Measurements from ENCODE around the gene SCAMP4.

The SCAMP4 gene

GRCh38 chr19:1917146-1917545 is 11.9 kb downstream of the SCAMP4 start:
- no peak for FAIRE-seq

GRCh38 chr19:1917926-1918325 is 12.7 kb downstream of the SCAMP4 start:
- FAIRE-seq: no peak

- FAIRE-seq: no peak
Observed at GRCh38 chr19:1918975-1919374, 13.8 kb downstream of the SCAMP4 start.

- FAIRE-seq: no peak
Observed at GRCh38 chr19:1920644-1921043, 15.4 kb downstream of the SCAMP4 start.

GRCh38 chr19:1921326-1921725 is 16.1 kb downstream of the SCAMP4 start:
- no peak for FAIRE-seq

GRCh38 chr19:1921825-1922224 is 16.6 kb downstream of the SCAMP4 start:
- FAIRE-seq: no peak

GRCh38 chr19:1922803-1923202 is 17.6 kb downstream of the SCAMP4 start:
- no peak for FAIRE-seq

- no peak for FAIRE-seq
Observed at GRCh38 chr19:1923319-1923718, 18.1 kb downstream of the SCAMP4 start.

- FAIRE-seq: no peak
Observed at GRCh38 chr19:1924320-1924961, 19.2 kb downstream of the SCAMP4 start.

GRCh38 chr19:1925544-1925943 is 20.3 kb downstream of the SCAMP4 start:
- no peak for FAIRE-seq

GRCh38 chr19:1929021-1929742 is 24.0 kb downstream of the SCAMP4 start:
- FAIRE-seq: no peak

GRCh38 chr19:1931445-1931844 is 26.2 kb downstream of the SCAMP4 start:
- FAIRE-seq: no peak

- FAIRE-seq: no peak
Observed at GRCh38 chr19:1932395-1932794, 27.2 kb downstream of the SCAMP4 start.

- no peak for FAIRE-seq
Observed at GRCh38 chr19:1933244-1933643, 28.0 kb downstream of the SCAMP4 start.

- FAIRE-seq: no peak
Observed at GRCh38 chr19:1933942-1934341, 28.7 kb downstream of the SCAMP4 start.

- no peak for FAIRE-seq
Observed at GRCh38 chr19:1935484-1936208, 30.4 kb downstream of the SCAMP4 start.

- FAIRE-seq: no peak
Observed at GRCh38 chr19:1936430-1936829, 31.2 kb downstream of the SCAMP4 start.

GRCh38 chr19:1936916-1937610 is 31.9 kb downstream of the SCAMP4 start:
- FAIRE-seq: no peak

- FAIRE-seq: no peak
Observed at GRCh38 chr19:1938071-1938470, 32.9 kb downstream of the SCAMP4 start.

GRCh38 chr19:1941146-1942077 is 36.2 kb downstream of the SCAMP4 start, which contains the start of gene CSNK1G2:
Gene CSNK1G2 (plus strand): TSS chr19:1941172. CDS start chr19:1969773, 28,601 bp downstream.
- FAIRE-seq: no peak

GRCh38 chr19:1942078-1942933 is 37.1 kb downstream of the SCAMP4 start:
- no peak for FAIRE-seq
